Mesendoderm (in vitro differentiated cells): Measurements from ENCODE around the gene IFITM2.
"Not testable (repeated sequence)": the region's sequence is repeated elsewhere in the genome, so short reads cannot be mapped to it uniquely, and the experiment has no call there.

Source experiments
- DNase-seq: peaks from one replicate; pipeline ENCODE4 v3.0.0; 2013
- H2AK5ac ChIP-seq: 2 replicates; pipeline ENCODE4 v1.6.1; 2013; ENCODE audit warnings: low read length, inconsistent platforms
- H2BK120ac ChIP-seq: 2 replicates; pipeline ENCODE4 v1.6.1; 2013; ENCODE audit warnings: low read depth, mild to moderate bottlenecking, low read length, moderate library complexity, mixed read lengths
- H2BK15ac ChIP-seq: replicated peaks from 2 replicates; pipeline ENCODE4 v1.6.1; 2013; ENCODE audit warnings: low read depth, mild to moderate bottlenecking, moderate library complexity
- H2BK5ac ChIP-seq: 2 replicates; pipeline ENCODE4 v1.6.1; 2013; ENCODE audit warnings: low read length, inconsistent platforms
- H3K18ac ChIP-seq: 2 replicates; pipeline ENCODE4 v1.6.1; 2013; ENCODE audit warnings: mild to moderate bottlenecking, low read length, mixed read lengths
- H3K23ac ChIP-seq: one replicate; pipeline ENCODE4 v1.6.1; 2013; ENCODE audit warnings: low read length
- H3K27ac ChIP-seq: 2 replicates; pipeline ENCODE4 v1.5.1; 2013; ENCODE audit warnings: low read depth, mild to moderate bottlenecking, inconsistent platforms, low read length, moderate library complexity
- H3K27me3 ChIP-seq: 2 replicates; pipeline ENCODE4 v1.6.1; 2013; ENCODE audit warnings: low read length, control low read depth, mild to moderate bottlenecking, inconsistent platforms; ENCODE audit not compliant: insufficient read depth, poor library complexity
- H3K36me3 ChIP-seq: 2 replicates; pipeline ENCODE4 v1.6.1; 2013; ENCODE audit warnings: low read length, inconsistent platforms; ENCODE audit not compliant: control insufficient read depth, insufficient read depth
- H3K4ac ChIP-seq: one replicate; pipeline ENCODE4 v1.6.1; 2013; ENCODE audit warnings: low read depth, mild to moderate bottlenecking, low read length, moderate library complexity
- H3K4me1 ChIP-seq: 2 replicates; pipeline ENCODE4 v1.6.1; 2013; ENCODE audit warnings: low read depth, low read length, inconsistent platforms; ENCODE audit not compliant: control insufficient read depth
- H3K4me2 ChIP-seq: 2 replicates; pipeline ENCODE4 v1.6.1; 2013; ENCODE audit warnings: low read length
- H3K4me3 ChIP-seq: 2 replicates; pipeline ENCODE4 v1.5.1; 2013; ENCODE audit warnings: mild to moderate bottlenecking, low read length
- H3K56ac ChIP-seq: one replicate; pipeline ENCODE4 v1.6.1; 2013; ENCODE audit warnings: low read length
- H3K79me1 ChIP-seq: 2 replicates; pipeline ENCODE4 v1.6.1; 2013; ENCODE audit warnings: low read length, inconsistent platforms
- H3K79me2 ChIP-seq: 2 replicates; pipeline ENCODE4 v1.6.1; 2013; ENCODE audit warnings: mild to moderate bottlenecking, low read length; ENCODE audit not compliant: control insufficient read depth, insufficient read depth
- H3K9ac ChIP-seq: 2 replicates; pipeline ENCODE4 v1.6.1; 2013; ENCODE audit warnings: low read length, inconsistent platforms
- H4K5ac ChIP-seq: one replicate; pipeline ENCODE4 v1.6.1; 2013; ENCODE audit warnings: low read length
- H4K8ac ChIP-seq: one replicate; pipeline ENCODE4 v1.6.1; 2013; ENCODE audit warnings: low read depth, mild to moderate bottlenecking, control low read depth, low read length, moderate library complexity
- WGBS: extraction: QIAGEN DNeasy Blood & Tissue Kit; methylation state at CpG from one replicate; pipeline ENCODE4 v1.1.7; 2013; ENCODE audit warnings: low lambda C conversion rate, missing lambda C conversion rate; ENCODE audit not compliant: insufficient coverage; ENCODE audit errors: extremely low coverage; 5-methylcytosine and 5-hydroxymethylcytosine counted together

The IFITM2 gene

DNA sequence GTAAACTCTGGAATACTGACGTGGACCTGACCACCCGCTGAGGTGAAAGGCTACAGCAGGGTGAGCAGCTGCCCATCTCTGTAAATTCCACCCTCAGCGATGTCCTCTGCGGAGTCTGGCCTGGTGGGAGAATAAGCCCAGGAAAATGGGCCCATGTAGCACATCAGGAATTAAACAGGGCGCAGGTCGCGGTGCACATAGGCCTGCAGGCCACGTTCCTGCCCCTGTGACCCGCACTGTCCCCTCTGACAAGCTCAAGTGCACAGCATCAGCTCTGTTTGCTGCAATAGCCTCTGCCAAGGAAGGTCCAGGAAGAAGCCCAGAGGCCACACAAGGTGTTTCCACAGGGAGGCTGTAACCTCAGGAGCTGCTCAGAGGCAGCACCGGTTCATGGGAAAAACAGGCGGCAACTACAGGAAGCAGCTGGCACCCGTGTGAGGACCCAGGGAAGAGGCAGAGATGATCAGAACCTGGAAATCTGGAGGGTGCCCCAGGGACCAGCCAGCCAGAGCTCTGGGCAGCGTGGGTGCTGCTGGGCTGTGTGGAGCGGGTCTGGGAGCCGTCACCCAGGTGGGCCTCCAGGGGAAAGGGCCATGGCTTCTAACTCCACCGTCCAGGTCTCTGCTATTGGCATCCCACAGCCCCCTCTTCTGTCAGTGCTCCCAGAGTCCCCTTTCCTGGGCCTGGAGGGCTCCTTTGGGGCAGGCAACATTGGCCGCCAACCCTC lies 808 bp upstream of the IFITM2 start:
- H2BK120ac ChIP-seq, result no peak overlapping the region
- H2BK15ac ChIP-seq, result peak overlapping the region; percentile 4
- H3K4me3 ChIP-seq, result no peak overlapping the region
- H4K5ac ChIP-seq, result no peak overlapping the region
- peaks cover 5% of the 10 kb centered on the region for H3K79me2 ChIP-seq
- no peak overlapping the region for H3K4me2 ChIP-seq
- peaks cover 11% of the 10 kb centered on the region for H3K4me1 ChIP-seq
- H4K8ac ChIP-seq, result no peak overlapping the region
- peak overlapping the region; percentile 74 for H3K56ac ChIP-seq
- no peaks in the 10 kb centered on the region for H3K27me3 ChIP-seq
- H3K36me3 ChIP-seq, result no peaks in the 10 kb centered on the region
- H2BK5ac ChIP-seq, result peak overlapping the region; percentile 35
- H2AK5ac ChIP-seq, result peak overlapping the region; percentile 87
- no peak overlapping the region for H3K4ac ChIP-seq
- H3K18ac ChIP-seq, result no peak overlapping the region
- no peak for DNase-seq
- H3K9ac ChIP-seq, result no peak overlapping the region
- H3K27ac ChIP-seq, result no peak overlapping the region
- no CpG with 5 or more reads among the region's 17 CpGs for WGBS
- no peak overlapping the region for H3K23ac ChIP-seq
- H3K79me1 ChIP-seq, result no peaks in the 10 kb centered on the region

DNA sequence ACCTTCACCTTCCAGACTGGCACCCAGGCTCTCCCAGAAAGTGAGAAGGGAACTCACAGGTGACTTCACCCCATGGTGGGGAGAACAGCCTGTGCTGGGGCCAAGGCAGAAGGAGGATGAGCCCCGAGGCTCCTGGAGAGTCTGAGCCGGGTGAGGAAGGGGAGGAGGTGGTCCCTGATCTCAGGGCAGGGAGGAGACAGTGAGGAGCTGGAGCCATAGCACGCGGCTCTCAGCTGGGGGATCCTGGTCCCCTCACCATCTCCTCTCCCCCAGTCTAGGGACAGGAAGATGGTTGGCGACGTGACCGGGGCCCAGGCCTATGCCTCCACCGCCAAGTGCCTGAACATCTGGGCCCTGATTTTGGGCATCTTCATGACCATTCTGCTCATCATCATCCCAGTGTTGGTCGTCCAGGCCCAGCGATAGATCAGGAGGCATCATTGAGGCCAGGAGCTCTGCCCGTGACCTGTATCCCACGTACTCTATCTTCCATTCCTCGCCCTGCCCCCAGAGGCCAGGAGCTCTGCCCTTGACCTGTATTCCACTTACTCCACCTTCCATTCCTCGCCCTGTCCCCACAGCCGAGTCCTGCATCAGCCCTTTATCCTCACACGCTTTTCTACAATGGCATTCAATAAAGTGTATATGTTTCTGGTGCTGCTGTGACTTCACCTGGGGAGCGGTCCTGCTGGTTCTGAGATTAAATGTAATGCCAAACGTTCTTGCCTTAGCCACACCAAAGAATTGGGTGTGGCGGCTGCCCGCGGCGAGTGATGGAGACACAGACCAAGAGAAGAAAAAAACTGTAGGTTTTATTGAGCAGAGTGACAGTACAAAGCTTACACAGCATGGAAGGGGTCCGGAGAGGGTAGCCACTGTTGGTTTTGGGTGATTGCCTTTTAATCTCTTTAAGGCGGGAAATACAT lies 1.4 kb downstream of the IFITM2 start:
- not testable (repeated sequence) for H3K18ac ChIP-seq, H3K79me1 ChIP-seq, H2BK5ac ChIP-seq, H4K8ac ChIP-seq, H3K79me2 ChIP-seq, H3K36me3 ChIP-seq, DNase-seq, H4K5ac ChIP-seq, H2BK15ac ChIP-seq, H3K27me3 ChIP-seq, H3K23ac ChIP-seq, H3K4me3 ChIP-seq, H2BK120ac ChIP-seq
- peak overlapping the region; percentile 46 for H3K27ac ChIP-seq
- H3K56ac ChIP-seq, result peak overlapping the region; percentile 76
- WGBS, result no CpG with 5 or more reads among the region's 24 CpGs
- H3K4ac ChIP-seq, result peak overlapping the region; percentile 6
- peak overlapping the region; percentile 13 for H3K4me2 ChIP-seq
- H3K4me1 ChIP-seq, result peaks cover 17% of the 10 kb centered on the region
- H2AK5ac ChIP-seq, result peak overlapping the region; percentile 62
- H3K9ac ChIP-seq, result peak overlapping the region; percentile 22

DNA sequence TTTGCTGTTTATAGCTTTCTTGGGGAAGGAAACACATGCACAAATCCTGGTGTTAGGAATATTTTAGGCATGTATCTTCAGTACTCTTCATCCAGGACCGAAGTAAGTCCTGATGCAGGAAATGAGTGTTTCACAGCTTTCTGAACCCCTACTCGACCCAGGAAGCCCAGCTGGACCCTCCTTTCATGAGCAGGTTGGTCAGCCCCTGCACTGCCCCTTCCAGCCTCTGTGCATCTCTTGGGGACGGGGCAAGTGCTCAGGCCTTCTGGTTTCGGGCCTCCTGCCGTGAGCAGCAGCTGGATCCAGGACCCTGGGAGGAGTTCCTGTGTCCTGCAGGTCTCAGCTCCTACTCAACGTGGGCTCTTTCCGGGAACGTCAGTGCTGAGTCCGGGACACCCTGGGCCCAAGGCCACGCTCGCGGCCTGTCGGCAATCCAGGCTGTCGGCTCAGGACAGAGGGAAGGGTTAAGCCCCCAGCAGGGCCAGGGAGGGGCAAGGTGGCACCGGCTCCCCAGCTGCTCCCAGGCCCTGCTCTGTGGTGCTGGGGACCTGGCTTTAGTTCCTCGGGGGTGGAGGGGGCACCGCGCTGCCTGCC lies 2.5 kb downstream of the IFITM2 start:
- Histone ChIP-seq H3K9ac (peak overlapping the region; percentile 22), H3K27ac (peak overlapping the region; percentile 51), H3K4me1 (peaks cover 17% of the 10 kb centered on the region), H3K79me2 (peaks cover 17% of the 10 kb centered on the region), H3K56ac (peak overlapping the region; percentile 73)
- not testable (repeated sequence) for H4K5ac ChIP-seq, H4K8ac ChIP-seq, H2AK5ac ChIP-seq, H3K79me1 ChIP-seq, H3K18ac ChIP-seq, DNase-seq, H3K4ac ChIP-seq, H3K4me2 ChIP-seq, H2BK5ac ChIP-seq, H2BK120ac ChIP-seq, H3K27me3 ChIP-seq, H2BK15ac ChIP-seq, H3K4me3 ChIP-seq, H3K23ac ChIP-seq, H3K36me3 ChIP-seq
- WGBS, result no CpG with 5 or more reads among the region's 18 CpGs

- not testable (repeated sequence) for H3K56ac ChIP-seq, H3K36me3 ChIP-seq, H2BK5ac ChIP-seq, H3K4me2 ChIP-seq, H3K23ac ChIP-seq, H3K79me1 ChIP-seq, H4K5ac ChIP-seq, DNase-seq, H4K8ac ChIP-seq, H3K9ac ChIP-seq, H2BK15ac ChIP-seq, H3K4me3 ChIP-seq, H3K27me3 ChIP-seq, H2BK120ac ChIP-seq, H3K18ac ChIP-seq, H3K27ac ChIP-seq, H2AK5ac ChIP-seq
- H3K79me2 ChIP-seq, result peaks cover 28% of the 10 kb centered on the region
- peaks cover 14% of the 10 kb centered on the region for H3K4me1 ChIP-seq
- H3K4ac ChIP-seq, result peak overlapping the region; percentile 39
- no CpG with 5 or more reads among the region's 71 CpGs for WGBS
Measured at GRCh38 chr11:311013-311748, 3.6 kb downstream of the IFITM2 start.

DNA sequence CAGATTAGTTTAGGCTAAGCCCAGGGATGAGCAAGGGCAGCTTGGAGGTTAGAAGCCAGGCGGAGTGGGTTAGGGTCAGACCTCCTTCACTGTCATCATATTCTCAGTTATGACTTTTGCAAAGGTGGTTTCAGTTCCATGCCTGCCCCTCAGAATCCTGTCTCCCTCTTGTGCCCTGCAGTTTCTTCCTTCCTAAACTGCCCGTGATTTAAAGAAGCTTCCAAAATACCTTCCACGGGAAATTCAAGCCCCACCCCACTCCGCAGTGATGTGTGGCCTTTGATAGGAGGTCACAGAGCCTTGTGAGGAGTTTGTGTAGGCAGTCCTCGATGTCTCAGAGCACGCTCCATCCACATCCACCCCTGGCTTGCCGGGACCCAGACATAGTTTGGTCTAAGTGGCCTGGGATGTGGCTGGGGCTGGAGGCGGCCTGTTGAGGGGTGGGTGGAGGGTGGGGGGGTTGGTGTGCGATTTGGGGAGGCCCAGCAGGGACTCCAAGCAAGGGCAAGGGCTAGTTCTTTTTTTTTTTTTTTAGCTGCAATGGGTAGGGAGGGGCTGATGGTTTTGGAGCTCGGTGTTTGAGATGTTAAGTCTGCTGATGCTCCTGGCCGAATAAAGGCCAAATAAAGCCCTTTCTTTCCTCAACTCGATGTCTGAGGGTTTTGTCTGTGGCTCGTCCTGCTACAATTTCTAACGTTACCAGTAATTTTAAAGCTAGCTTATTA lies 4.6 kb downstream of the IFITM2 start:
- Histone ChIP-seq H3K36me3 (peaks cover 1% of the 10 kb centered on the region), H3K27me3 (no peaks in the 10 kb centered on the region), H3K4ac (peak overlapping the region; percentile 58), H2AK5ac (peak overlapping the region; percentile 67), H3K79me1 (no peaks in the 10 kb centered on the region), H3K23ac (peak overlapping the region; percentile 51), H3K9ac (peak overlapping the region; percentile 50), H3K27ac (peak overlapping the region; percentile 73), H3K4me1 (peaks cover 14% of the 10 kb centered on the region), H2BK120ac (peak overlapping the region; percentile 54), H4K8ac (no peak overlapping the region), H2BK5ac (peak overlapping the region; percentile 40), H4K5ac (no peak overlapping the region), H3K4me3 (no peak overlapping the region), H3K4me2 (peak overlapping the region; percentile 15), H3K18ac (peak overlapping the region; percentile 55), H2BK15ac (no peak overlapping the region), H3K79me2 (peaks cover 30% of the 10 kb centered on the region), H3K56ac (peak overlapping the region; percentile 3)
- no CpG with 5 or more reads among the region's 14 CpGs for WGBS
- no peak for DNase-seq
